HUDEP-2 (cell line): ENCODE results near the gene BLOC1S1.

Experiments used
- DNase-seq, 76 experiments: peaks; one replicate each; lab custom pipeline; 2025; ENCODE audit not compliant: unreplicated experiment in 76 of 76; lab: John Stamatoyannopoulos, UW

Gene BLOC1S1

DNA sequence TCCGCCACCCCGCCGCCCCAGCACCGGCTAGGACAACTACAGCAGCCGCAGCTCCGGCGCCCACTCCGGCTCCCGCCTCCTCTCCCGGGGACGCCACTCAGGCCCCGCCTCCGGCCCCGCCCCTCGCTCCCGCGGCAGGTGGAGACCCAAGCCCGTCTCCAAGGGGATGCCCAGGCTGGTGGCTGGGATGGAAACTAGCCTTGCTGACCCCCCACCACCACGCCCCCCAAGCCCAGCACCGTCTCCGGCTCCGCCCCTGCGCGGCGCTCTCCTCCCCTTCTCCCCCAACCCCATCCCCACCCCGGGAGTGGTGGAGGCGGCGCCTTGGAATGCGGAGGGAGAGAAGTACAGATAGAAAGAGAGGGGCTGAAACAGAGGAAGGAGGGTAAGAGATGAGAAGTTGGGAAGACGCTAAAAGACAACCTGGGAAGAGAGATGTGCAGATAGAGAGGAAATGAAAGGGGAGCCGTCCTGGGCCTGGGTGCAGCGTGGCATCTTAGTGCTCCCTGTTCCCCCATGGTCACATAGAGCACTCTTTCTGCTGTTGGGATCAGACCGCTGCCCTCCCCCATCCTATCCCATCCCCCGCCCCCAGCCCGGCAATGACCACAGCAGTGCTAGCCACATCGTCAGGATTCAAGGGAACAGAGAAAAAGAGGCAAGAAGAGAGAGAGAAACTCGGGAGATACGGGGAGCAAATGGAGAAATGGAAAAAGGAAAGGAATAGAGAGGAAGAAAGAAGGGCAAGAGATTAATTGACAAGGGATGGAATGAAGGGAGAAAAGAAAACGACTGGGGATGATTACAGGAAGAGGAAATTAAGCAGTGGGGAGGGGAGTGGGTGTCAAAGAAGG is 7.8 kb upstream of the BLOC1S1 start, which contains the start of gene ITGA7:
Gene ITGA7, minus strand, starts transcription at position 64 of the 854 bp plus-strand sequence. CDS start 222 bp downstream, outside the sequence.
- DNase-seq: peak in 2 of 76 experiments; percentile 9 to 24

DNA sequence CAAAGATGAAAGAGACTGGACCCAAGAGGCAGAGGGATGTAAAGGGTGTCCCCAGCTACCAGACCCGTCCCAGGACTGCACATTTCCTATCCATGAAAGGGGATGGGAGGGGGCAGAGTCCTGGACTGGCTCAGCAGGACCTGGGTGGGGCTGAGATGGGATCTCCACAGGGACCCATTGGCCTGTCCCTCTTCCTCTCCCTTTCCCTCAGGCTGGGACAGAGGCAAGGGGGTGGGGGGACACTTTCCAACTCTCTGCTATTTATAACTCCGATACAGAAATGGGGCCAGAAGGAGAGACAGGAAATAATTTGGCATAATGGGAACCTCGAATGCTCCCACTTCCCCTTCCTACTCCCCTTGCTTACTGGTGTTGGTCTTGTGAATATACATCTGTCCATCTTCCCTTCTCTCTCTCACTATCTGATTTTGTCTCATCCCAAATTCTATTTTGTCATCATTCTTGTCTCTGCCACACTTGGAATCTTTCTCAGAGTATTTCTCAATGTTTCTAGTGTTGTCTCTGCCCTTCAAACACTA is 7.1 kb upstream of the BLOC1S1 start:
- DNase-seq: no peak

DNA sequence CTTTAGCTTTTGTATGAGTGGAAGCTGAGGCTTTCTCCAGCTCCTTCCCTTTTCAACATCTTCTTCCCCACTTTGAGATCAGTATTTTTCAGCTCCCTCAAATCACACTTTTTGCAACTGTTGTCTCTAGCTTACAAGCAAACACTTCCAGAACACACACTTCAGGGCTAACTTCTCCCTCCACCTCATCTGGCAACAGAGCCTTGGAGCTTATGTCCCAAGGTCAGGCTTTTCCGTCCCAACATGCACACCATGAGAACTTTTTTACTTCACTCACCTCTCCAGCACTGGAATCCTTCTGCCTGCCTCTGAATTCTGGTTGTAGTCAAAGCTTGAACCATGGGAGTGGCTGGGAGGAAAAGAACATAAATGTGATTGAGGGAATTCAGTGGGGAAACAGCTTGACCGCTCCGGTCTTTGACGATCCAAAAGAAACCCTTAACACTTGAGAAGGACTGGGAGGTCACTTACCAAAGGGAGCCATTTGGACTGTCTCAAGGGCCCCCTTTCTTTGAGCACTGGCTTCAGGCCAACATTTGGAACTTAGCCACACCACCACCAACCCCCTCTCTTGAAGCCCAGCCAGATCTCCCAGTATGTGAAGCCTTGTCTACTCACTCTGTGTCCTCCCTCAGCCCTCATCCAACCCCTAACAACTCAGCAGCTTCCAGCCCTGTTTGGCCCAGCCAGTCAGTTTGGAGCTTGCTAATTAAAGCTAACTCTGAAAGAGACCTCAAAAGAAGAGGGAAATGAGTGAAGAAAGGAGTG is 3.9 kb upstream of the BLOC1S1 start:
- DNase-seq: peak in 1 of 76 experiments; percentile 17

DNA sequence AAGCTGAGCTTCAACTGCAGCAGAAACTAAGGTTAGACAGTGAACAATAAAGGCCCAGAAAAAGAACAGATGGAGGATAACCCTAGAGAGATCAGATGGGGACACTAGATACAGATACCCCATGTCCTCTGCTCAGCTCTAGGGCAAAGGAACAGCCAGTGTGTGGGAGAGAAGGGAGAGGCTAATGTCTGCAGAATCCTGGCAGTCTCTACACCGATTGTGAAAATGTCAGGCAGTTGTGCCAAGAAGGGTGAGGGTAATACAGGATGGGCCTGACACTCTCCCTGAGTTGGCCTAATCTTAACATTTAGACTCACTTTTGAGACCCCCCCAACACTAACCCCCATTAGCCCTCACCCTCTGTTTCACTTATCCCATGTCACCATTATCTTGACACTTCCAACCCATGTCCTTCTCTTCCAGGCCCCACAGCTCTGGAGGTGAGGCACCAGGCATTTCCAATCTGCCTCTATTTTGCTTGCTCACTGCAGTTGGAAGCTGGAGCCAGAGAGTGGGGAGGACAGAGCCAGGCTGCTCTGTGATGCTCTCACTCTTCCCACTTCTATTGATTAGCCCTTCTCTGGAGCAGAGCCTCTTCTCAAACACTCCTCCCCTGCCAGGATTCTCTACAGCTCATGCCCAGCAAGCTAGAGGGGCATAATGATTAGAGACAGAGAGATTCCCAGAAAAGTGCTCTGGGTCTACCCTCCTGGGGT is 3.0 kb upstream of the BLOC1S1 start:
- no peak for DNase-seq

DNA sequence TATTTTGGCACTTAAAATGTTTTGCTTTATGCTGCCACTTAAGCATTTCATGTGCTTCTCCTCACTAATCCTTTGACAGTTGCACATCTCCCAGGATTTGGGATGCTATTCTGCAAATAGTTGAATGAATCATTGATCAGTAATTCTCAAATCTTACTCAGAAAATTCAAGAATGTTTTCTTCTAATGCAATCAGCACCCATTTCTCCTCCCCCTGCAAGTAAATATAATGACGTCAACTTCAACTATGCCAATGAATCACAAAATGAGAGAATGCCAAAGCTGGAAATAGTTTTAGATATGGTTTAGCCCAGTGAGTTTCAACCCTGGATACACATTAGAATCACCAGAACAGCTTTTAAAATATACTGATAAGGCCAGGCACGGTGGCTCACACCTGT is 2.1 kb upstream of the BLOC1S1 start:
- DNase-seq: no peak

DNA sequence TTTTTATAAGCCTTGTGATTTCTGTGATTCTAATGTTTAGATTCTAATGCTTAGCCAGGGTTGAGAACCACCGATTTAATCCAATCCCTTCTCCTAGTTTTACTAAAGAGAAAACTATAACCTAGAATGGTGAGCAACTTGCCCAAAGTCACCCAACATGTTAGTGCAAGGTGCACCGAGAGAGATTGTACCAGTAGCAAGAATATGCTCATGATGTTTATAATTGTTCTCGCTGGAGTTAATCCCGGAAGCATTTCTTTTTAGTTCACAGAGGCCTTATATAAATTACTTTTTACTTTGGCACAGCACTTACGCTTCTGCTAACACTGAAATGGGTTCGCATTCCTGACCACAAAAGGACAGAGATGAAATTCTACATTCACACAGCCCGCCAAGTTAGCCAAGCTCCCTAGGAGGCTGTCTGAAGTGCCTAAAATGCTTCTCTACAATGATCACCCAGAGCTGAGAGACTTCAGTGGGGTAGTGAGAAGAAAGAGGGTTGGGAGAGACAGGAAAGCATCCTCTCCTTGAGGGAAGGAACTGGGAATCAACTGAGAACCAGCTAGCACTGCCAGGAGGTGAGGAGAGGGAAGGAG is 579 bp upstream of the BLOC1S1 start:
- no peak for DNase-seq

DNA sequence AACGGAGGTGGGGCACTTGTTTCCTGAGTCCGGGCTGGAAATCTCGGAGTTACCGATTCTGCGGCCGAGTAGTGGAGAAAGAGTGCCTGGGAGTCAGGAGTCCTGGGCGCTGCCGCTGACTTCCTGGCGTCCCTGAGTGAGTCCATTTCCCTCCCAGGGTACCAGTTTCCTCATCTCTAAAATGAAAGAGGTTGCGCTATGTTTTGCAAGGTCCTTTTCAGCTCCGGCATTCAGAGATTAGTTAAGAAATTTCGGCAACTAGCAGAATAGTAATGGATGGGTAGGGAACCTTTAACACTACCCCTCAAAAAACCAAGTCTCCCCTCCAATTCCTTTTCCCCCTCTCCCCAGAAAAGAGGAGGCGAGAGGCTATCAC is 724 bp downstream of the BLOC1S1 start:
- DNase-seq: no peak

DNA sequence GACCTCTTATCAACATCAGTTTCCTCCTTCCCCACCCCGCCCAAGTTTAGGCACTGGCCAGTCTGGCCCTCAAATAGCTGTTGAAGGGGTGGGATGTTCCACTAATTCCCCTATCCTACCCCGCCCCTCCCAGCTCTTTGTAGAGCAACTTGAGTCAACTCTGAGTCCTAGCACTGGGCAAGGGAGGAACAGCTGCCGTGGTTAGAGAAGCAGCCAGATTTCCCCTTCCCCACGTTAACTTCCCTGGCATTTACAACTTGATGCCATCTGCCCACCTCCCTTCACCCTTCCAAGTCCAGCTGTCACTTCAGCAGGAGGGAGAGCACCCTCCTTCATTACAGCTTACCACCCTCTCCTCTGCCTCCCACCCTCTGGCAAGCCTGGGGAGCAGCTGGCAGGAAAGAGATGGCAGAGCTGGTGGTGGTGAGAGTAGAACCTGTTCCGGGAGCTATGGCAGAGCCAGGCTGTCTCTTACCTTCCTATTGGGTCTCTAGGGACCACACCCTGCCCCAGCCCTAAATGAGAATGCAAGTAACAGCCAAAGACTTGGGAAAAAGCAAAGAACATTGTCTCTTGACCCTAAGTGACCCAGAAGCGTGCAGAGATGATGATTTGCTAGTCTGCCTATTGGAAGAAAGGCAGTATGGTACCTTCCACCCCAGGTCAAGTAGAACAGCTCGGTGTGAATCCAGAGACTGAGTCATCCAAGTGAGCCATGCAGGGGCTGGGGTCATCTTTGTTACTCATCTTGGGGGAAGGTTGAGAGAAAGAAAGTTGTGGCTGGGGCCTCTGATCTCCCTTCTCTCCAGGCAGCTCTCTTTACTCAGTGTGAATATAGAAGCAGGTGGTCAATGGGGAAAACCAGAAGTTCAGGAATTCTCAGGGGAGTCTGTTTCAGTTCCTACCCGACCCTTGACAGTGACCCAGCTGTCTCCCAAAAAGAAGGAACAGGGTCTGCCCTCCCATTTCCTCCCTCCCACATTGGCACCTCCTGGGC is 1.5 kb downstream of the BLOC1S1 start:
- DNase-seq: peak in 11 of 76 experiments; percentile 3 to 34 (median 13)

DNA sequence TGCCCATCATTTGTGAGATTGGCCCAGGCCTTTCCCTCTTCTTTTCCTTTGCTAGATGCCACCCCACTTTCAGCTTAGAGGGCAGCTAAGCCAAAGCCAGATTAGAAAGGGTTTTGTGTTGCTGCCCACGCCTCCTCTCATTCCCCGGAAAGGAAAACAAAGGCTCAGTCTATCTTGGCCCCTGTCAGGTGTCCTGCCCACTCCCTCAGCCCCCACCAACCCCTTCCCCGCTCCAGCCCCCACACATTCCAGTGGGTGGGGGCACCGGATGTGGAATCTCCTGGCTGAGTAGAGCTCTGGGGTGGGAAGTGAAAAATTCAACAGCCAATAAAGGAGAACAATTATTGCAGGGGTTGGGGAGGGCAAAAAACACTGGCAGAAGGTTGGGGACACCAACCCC is 2.2 kb downstream of the BLOC1S1 start:
- DNase-seq: no peak

DNA sequence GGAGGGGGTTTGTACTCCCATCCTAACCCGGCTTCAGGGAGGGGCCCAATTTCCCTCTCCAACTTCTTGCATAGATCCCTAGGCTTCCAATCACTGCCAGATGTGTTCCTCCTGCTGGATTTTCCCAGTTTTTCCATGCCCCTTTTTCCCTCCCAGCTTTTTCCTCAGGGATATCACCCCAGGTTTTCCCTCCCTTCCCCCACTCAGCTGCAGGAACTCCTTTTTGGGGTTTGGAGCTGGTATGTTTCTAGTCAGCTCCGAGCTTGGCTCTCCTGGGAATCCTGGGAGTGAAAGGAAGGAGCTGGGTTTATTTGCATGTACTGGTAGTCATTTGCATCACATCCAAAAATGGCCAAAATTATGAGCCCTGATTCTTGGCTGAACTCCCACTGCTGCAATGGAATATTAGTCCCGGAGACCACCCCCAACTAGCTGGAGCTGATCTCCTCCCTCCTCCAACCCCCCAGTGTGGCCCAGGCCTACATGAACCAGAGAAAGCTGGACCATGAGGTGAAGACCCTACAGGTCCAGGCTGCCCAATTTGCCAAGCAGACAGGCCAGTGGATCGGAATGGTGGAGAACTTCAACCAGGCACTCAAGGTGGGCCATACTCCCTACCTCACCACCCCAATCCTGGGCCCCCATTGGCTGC is 2.9 kb downstream of the BLOC1S1 start:
- DNase-seq: no peak

DNA sequence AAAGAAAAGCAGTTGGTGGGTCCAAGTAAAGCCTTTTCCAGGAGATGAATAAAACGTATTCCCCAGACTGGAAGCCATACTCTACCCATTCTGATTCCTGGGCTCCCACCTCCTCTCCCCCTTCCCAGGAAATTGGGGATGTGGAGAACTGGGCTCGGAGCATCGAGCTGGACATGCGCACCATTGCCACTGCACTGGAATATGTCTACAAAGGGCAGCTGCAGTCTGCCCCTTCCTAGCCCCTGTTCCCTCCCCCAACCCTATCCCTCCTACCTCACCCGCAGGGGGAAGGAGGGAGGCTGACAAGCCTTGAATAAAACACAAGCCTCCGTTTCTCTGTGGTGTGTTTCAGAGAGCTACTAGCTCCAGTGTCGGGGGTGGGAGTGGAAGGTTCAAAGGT is 3.5 kb downstream of the BLOC1S1 start:
- DNase-seq: no peak

DNA sequence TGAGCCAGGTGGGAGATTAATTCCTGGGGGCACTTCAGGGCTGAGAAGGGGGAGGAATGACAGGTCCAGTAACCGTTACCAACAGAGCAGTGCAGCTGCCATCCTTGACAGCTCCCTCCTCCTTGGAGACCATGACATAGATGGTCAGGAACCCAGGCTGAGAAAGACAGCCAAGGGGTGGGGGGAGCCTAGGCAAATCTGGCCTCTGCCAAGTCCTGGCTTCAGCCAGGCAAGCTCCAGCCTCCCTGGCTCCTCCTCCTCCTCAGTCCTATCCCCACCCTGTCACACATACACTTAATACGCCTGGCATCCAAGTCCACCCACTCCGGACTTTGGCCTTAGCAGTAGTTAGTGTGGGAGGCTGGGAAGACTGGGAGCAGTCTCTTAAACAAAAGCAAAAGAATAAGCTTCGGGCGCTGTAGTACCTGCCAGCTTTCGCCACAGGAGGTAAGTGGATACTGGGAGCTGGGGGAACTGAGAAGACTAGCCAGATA is 4.3 kb downstream of the BLOC1S1 start, which contains the start of gene RDH5:
Gene RDH5, plus strand, starts transcription at position 323 of the 494 bp plus-strand sequence. CDS start 792 bp downstream, outside the sequence.
- no peak for DNase-seq

DNA sequence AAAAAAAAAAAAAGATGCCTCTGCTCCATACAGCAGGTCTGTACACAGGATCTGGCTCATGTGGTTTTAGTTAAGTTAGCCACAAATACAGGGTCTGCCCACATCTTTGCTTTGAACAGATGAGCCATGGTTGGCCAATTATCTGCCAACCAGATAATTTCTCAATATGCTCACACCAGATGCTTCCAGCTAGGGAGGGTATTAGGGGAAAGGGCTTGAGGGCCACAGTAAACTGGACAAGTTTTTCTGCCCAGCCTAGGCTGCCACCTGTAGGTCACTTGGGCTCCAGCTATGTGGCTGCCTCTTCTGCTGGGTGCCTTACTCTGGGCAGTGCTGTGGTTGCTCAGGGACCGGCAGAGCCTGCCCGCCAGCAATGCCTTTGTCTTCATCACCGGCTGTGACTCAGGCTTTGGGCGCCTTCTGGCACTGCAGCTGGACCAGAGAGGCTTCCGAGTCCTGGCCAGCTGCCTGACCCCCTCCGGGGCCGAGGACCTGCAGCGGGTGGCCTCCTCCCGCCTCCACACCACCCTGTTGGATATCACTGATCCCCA is 5.1 kb downstream of the BLOC1S1 start:
- peak in 15 of 76 experiments; percentile 3 to 58 (median 21) for DNase-seq

DNA sequence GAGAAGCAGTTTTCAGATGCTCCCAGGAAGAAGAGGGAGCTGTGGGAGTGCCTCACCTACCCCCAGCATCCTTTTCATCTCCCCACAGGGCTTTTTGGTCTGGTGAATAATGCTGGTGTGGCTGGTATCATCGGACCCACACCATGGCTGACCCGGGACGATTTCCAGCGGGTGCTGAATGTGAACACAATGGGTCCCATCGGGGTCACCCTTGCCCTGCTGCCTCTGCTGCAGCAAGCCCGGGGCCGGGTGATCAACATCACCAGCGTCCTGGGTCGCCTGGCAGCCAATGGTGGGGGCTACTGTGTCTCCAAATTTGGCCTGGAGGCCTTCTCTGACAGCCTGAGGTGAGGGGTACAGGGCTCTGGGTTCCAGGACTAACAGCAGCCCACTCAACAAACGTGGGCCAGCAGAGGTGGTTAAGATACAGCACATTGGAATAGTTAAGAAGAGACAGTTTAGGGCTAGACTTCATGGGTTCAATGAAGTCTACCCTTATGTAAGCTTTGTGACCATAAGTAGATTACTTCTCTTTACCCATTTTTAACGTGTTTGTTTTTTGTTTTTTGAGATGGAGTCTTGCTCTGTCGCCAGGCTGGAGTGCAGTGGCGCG is 5.9 kb downstream of the BLOC1S1 start:
- no peak for DNase-seq

DNA sequence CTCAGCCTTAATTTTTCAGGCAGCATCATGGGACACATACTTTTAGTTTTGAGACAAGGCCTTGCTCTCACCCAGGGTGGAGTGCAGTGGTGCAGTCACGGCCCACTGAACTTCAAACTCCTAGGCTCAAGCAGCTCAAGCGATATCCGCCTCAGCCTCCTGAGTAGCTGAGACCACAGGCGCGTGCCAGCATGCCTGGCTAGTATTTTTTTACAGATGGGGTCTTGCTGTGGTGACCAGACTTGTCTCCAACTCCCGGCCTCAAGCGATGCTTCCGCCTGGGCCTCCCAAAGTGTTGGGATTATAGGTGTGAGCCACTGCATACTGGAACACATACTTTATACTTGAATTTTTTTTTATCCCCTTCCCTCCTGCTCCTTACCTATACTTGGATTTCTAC is 7.1 kb downstream of the BLOC1S1 start:
- no peak for DNase-seq

DNA sequence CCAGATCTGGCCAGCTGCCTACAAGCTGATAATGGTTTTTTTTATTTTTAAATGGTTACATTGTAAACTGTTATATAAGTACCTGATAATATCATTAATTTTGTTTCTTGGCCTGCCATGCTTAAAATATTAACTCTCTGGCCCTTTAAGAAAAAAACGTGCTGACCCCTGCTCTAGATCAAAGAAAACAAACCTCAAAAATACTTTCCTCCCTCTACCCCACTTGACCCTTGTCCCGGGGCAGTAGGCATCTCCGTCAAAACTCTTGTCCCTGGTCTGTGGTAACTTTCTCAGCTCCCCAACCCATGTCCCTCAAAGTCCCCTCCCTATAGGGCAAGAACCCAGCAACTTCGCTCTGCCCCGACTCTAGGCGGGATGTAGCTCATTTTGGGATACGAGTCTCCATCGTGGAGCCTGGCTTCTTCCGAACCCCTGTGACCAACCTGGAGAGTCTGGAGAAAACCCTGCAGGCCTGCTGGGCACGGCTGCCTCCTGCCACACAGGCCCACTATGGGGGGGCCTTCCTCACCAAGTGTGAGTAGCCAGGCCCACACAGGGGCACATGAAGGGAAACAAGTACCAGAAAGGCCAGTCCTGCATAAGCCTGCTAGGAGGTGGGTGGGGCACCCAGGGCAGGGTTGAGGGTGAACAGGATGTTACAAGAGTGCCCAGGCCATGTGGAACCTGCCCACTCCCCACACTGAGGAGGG is 7.8 kb downstream of the BLOC1S1 start:
- no peak for DNase-seq
